Measurements from ENCODE around the gene LRRC8A. TPM values are rescaled to one million over a fixed set of nuclear protein-coding genes. Genes with fewer than 3 reads are reported as not detected.

The LRRC8A gene
- total and polyA plus RNA-seq, 2 of the 4 experiments (the other 2 are of a cell fraction), result 42.8 to 60.9 TPM

GRCh38 chr9:128838338-128838737 lies 43.6 kb upstream of the LRRC8A start:
- Histone ChIP-seq H2AFZ (replicated peaks; ENCODE audit: low read length, poor library complexity) (no peak overlapping the region), H4K20me1 (ENCODE audit: insufficient read depth, low read length) (no peaks in the 10 kb centered on the region), H3K4me2 (ENCODE audit: low read depth, low read length) (no peak overlapping the region), H3K14ac (replicated peaks; ENCODE audit: low read depth, low read length) (no peak overlapping the region), H3K4me3 (ENCODE audit: insufficient read depth, low read depth, low read length) (no peak overlapping the region), H4K8ac (ENCODE audit: low read depth in 2 of 2, low read length in 2 of 2) (no peak overlapping the region), H3K4me1 (ENCODE audit: control insufficient read depth, insufficient read depth, low read length) (no peaks in the 10 kb centered on the region), H2BK120ac (ENCODE audit: low read depth, low read length) (no peak overlapping the region), H3K79me1 (ENCODE audit: low read depth in 1 of 2, low read length in 2 of 2) (no peaks in the 10 kb centered on the region), H3K23ac (ENCODE audit: low read depth, low read length) (no peak overlapping the region), H3K27me3 (ENCODE audit: control insufficient read depth, insufficient read depth, low read length) (no peaks in the 10 kb centered on the region), H2BK20ac (ENCODE audit: low read depth, low read length) (no peak overlapping the region), H2AK5ac (ENCODE audit: low read depth, low read length) (no peak overlapping the region), H3K18ac (ENCODE audit: low read depth, low read length) (no peak overlapping the region), H3K9ac (ENCODE audit: low read depth, low read length) (no peak overlapping the region), H3K9me1 (ENCODE audit: insufficient read depth, low read length) (0 out of 2 replicates have a peak, but pooled peaks cover 6% of the 10 kb centered on the region), H4K5ac (ENCODE audit: low read depth, low read length) (no peak overlapping the region), H3K36me3 (ENCODE audit: control insufficient read depth, insufficient read depth, low read length) (peaks cover 9% of the 10 kb centered on the region; the same call in 1 of the 2 replicates), H3K27ac (ENCODE audit: insufficient read depth, low read length) (no peak overlapping the region), H2AK9ac (replicated peaks; ENCODE audit: low read depth, low read length, poor library complexity) (no peak overlapping the region), H3K56ac (ENCODE audit: extremely low read depth, insufficient read depth, low read length) (no peak overlapping the region), H2BK5ac (ENCODE audit: low read depth, low read length, poor library complexity, severe bottlenecking) (no peak overlapping the region), H4K91ac (ENCODE audit: insufficient read depth, low read depth, low read length) (no peak overlapping the region), H3K9me3 (ENCODE audit: control insufficient read depth, insufficient read depth, low read length) (no peaks in the 10 kb centered on the region), H3K4ac (ENCODE audit: low read depth, low read length) (no peak overlapping the region), H2BK15ac (ENCODE audit: low read depth, low read length) (no peak overlapping the region)
- BruUV-seq (replicated peaks), result no TSS peak
- in situ Hi-C loops (cut with MboI; ENCODE audit: low sequenced_read_pairs), result no loop called here
- WGBS, 2 experiments (ENCODE audit: extremely low coverage in 2 of 2, insufficient read length in 1 of 2), result no CpG with 5 or more reads among the region's 3 CpGs
- CTCF ChIA-PET, result no interaction called here
- DNase-seq (no peak), ATAC-seq (ENCODE audit: low read depth) (no peak)
- TF ChIP-seq POLR2A (IDR thresholded peaks at IDR 0.05; ENCODE audit: low read depth, low read length) (no peak), FOS (IDR thresholded peaks at IDR 0.05; ENCODE audit: low read depth, low read length) (no peak), SMC3 (IDR thresholded peaks at IDR 0.05; ENCODE audit: low read depth, low read length) (no peak), CHD1 (IDR thresholded peaks at IDR 0.05; ENCODE audit: low read depth, low read length) (no peak), RCOR1 (IDR thresholded peaks at IDR 0.05; ENCODE audit: insufficient replicate concordance, low read length) (no peak), CEBPB (IDR thresholded peaks at IDR 0.05; ENCODE audit: low read depth, low read length) (no peak), BHLHE40 (IDR thresholded peaks at IDR 0.05; ENCODE audit: low read depth, low read length) (no peak), RAD21 (IDR thresholded peaks at IDR 0.05; ENCODE audit: low read length) (no peak)
- intact Hi-C loops (cut with micrococcal nuclease), result no loop called here
- POLR2A ChIA-PET (ENCODE audit: unreplicated experiment), result interaction anchor here (0.6 kb wide), 1 partner anchor 10 kb away, joined by 7 read pairs; no protein-coding TSS in a partner anchor
- dilution Hi-C loops (cut with HindIII; ENCODE audit: low sequenced_read_pairs, unreplicated experiment), result no loop called here
